SK-N-MC (cell line): ENCODE measurements around the gene BANF1.
"Not testable (repeated sequence)": the region's sequence is repeated elsewhere in the genome, so short reads cannot be mapped to it uniquely, and the experiment has no call there.

ENCODE experiments used
- EZH2 ChIP-seq: fragments of 200-600 bp; sonication (generic); IDR thresholded peaks from one replicate; pipeline ENCODE4 v1.6.1; 2017; ENCODE audit warnings: antibody characterized with exemption
- FOXP2 ChIP-seq: optimal IDR thresholded peaks from 2 replicates; pipeline ENCODE3; 2011; ENCODE audit warnings: mild to moderate bottlenecking, moderate library complexity; ENCODE audit not compliant: insufficient read depth; ENCODE audit errors: extremely low read length, control extremely low read depth
- POLR2AphosphoS5 ChIP-seq: IDR thresholded peaks from 2 replicates; pipeline ENCODE4 v1.6.1; 2012; ENCODE audit warnings: mild to moderate bottlenecking, low read depth, low read length, borderline replicate concordance

DNA sequence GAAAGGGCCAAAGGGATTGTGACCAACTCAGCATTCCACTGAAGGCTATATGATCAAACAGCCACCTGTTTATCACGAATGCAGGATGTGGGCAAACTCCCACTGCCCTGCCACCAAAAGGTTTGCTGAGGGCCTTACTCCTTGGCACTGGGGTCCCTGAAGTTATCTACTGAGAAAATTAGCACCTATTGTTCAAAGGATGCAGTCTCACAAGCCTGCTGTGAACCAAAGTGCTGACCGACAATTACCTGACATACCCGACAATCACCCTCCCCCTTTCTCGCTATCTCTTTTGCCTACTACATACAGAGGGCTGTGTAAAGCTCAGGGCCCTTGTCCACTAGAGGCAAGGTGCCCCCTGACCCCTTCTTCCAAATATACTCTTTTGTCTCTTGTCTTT lies 7.7 kb downstream of the BANF1 start:
- TF ChIP-seq EZH2, POLR2AphosphoS5, FOXP2: not testable (repeated sequence)
